Measurements from ENCODE around the gene SLC39A6.
"Not testable (repeated sequence)": the region's sequence is repeated elsewhere in the genome, so short reads cannot be mapped to it uniquely, and the experiment has no call there.

The SLC39A6 gene

DNA sequence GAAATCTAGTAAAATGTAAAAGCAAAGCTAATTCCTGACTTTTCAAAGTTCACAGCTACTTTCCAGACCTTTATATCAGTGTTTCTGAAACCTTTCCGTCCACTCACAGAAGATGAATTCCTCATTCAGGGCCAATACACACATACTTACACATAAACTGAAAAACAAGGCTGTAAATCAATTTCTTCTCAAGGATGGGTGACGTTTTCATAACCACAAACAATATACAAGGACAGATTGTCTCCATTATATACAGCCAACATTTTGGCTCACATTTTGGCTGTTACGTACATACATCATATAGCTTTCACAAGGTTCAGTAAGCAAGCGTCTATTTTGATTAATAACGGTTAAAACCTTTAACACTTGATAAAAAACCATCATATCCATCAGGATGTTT is 63.1 kb downstream of the SLC39A6 start:
- in situ Hi-C loops (cut with MboI; ENCODE audit: low sequenced_read_pairs): no loop called here

DNA sequence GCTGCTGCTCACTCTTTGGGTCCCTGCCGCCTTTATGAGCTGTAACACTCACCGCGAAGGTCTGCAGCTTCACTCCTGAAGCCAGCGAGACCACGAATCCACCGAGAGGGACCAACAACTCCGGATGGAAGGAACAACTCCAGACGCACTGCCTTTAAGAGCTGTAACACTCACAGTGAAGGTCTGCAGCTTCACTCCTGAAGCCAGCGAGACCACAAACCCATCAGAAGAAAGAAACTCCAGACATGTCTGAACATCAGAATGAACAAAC is 64.4 kb downstream of the SLC39A6 start:
- in situ Hi-C loops (cut with MboI; ENCODE audit: low sequenced_read_pairs): not testable (repeated sequence)

DNA sequence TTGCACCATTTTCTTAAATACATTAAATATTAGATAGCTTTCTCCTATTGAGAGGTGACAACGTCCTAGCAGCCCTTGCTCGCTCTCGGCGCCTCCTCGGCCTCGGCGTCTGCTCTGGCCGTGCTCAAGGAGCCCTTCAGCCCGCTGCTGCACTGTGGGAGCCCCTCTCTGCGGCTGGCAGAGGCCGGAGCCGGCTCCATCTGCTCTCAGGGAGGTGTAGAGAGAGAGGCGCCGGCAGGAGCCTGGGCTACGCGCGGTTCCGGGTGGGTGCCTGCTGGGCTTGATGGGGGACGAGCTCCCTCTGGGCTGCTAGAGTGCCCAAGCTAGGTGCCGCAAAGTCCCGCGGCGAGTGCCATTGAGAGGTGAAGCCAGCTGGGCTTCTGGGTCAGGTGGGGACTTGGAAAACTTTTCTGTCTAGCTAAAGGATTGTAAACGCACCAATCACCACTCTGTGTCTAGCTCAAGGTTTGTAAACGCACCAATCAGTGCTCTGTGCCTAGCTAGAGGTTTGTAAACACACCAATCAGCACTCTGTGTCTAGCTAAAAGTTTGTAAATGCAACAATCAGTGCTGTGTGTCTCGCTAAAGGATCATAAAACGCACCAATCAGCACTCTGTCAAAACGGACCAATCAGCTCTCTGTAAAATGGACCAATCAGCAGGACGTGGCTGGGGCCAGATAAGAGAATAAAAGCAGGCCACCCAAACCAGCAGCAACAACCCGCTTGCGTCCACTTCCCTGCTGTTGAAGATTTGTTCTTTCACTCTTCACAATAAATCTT is 64.9 kb downstream of the SLC39A6 start:
- in situ Hi-C loops (cut with MboI; ENCODE audit: low sequenced_read_pairs): no loop called here

- in situ Hi-C loops (cut with MboI; ENCODE audit: low sequenced_read_pairs): no loop called here
These were observed 70.5 kb downstream of the SLC39A6 start for GRCh38 chr18:36058674-36059073.

Data from HL-60/S4 treated with retinoic acid at 250 ng/mL for 4 days and 3 days (cell line).